Activated CD8-positive, alpha-beta T cell treated with anti-CD3 and anti-CD28 coated beads for 36 hours (primary cell): ENCODE results near the gene GIMAP1. TPM values are rescaled to one million over a fixed set of nuclear protein-coding genes. Genes with fewer than 3 reads are reported as not detected.
A peak's percentile ranks its signal among the peaks of the same experiment; 100 is the strongest.

Experiments used
- ATAC-seq: fragments of 200-7000 bp; cut with Tn5 transposase; one replicate; pipeline ENCODE4 v1.10.0; 2021; ENCODE audit warnings: mild to moderate bottlenecking, moderate library complexity
- CTCF ChIA-PET: fragments of 350-600 bp; sonication (Branson Sonifier 250); formaldehyde crosslinking; loops from one replicate; lab custom pipeline; 2021; ENCODE audit warnings: antibody characterized with exemption; lab: Charles Lee
- POLR2A ChIA-PET: fragments of 350-600 bp; sonication (Branson Sonifier 250); formaldehyde crosslinking; loops from one replicate; lab custom pipeline; 2021; ENCODE audit warnings: antibody characterized with exemption; lab: Charles Lee
- DNase-seq: peaks from one replicate; pipeline ENCODE4 v3.0.0-alpha.2; 2020
- H3K27ac Mint-ChIP-seq: one replicate; pipeline ENCODE4 v1.8.0; 2021; ENCODE audit warnings: mild to moderate bottlenecking, mixed read lengths
- H3K27me3 Mint-ChIP-seq: one replicate; pipeline ENCODE4 v1.8.0; 2021; ENCODE audit warnings: mixed read lengths
- H3K36me3 Mint-ChIP-seq: one replicate; pipeline ENCODE4 v1.8.0; 2021; ENCODE audit warnings: low read depth, mixed read lengths
- H3K4me1 Mint-ChIP-seq: one replicate; pipeline ENCODE4 v1.8.0; 2021; ENCODE audit warnings: low read depth, mixed read lengths
- H3K4me3 Mint-ChIP-seq: one replicate; pipeline ENCODE4 v1.8.0; 2021; ENCODE audit warnings: mild to moderate bottlenecking, moderate library complexity, mixed read lengths
- H3K9me3 Mint-ChIP-seq: one replicate; pipeline ENCODE4 v1.8.0; 2021; ENCODE audit warnings: mixed read lengths
- intact Hi-C: fragments of 100-400 bp; cut with micrococcal nuclease; formaldehyde crosslinking; loops from one replicate; pipeline ENCODE4 v1.10.0; 2022
- total RNA-seq, 2 experiments: library from RNA; stranded (reverse); gene quantifications; one replicate each; pipeline ENCODE4 v1.2.3, GENCODE V29; 2021
- TF ChIP-seq, protein P1 (sequence below): fragments of 200-600 bp; IDR thresholded peaks from one replicate; pipeline ENCODE4 v1.8.0; 2022; ENCODE audit warnings: antibody characterized with exemption, mild to moderate bottlenecking

Gene GIMAP1
- total RNA-seq, 2 experiments from 2014 or later: 8.7 to 9.3 TPM

DNA sequence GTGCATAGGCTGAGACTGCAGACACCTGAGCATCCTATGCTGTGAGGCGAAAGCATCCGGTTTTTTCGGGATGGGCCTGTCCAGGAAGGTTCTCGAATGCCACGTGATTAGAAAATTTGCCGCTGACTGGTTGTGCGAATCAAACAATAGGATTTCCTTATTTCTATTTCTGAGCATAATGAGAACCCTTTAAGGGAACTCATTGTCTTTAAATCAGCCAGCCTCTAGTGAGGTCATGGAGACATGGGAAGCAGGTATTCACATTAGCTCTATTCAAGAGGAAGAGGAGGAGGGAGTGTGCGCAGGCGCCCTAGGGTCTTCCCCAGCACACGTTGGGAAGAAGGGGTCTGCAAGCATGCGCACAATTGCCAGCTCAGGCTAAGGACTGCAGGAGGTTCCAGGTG is 5.6 kb downstream of the GIMAP1 start:
- peak overlapping the region; percentile 78 for H3K27ac Mint-ChIP-seq

DNA sequence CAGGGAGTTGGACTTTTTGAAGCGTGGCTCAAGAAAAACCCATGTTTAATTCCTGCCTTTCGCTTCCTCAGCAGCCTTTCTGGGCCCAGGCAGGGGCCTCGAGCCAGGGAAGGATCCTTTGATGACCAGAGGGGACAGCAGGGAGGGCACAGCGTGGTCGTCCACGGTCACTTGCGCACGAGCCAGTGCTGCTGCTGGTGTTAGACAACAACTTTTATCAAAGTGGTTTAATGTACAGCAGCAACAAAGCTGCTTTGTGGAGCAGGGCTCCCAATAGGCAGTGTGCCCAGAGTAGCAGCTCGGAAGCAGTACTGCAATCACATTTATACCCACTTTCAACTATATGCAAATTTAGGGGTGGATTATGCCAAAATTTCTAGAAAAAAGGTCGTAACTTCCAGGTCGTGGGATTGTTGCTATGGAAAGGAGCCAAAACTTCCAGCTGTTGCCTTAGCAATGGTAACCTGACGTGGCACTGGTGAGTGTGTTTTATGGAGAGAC is 6.1 kb downstream of the GIMAP1 start:
- ChIA-PET POLR2A (interaction anchor here (0.6 to 1.7 kb wide), 6 partner anchors 9 to 57 kb away, joined by 3 to 8 read pairs (median 4); partner anchors contain the start of gene GIMAP5), CTCF (interaction anchor here (0.7 to 2.1 kb wide), 5 partner anchors 10 to 274 kb away, joined by 3 to 9 read pairs (median 4); no protein-coding TSS in a partner anchor)
- H3K4me1 Mint-ChIP-seq: peaks cover 63% of the 10 kb centered on the region
- TF ChIP-seq, protein P1, sequence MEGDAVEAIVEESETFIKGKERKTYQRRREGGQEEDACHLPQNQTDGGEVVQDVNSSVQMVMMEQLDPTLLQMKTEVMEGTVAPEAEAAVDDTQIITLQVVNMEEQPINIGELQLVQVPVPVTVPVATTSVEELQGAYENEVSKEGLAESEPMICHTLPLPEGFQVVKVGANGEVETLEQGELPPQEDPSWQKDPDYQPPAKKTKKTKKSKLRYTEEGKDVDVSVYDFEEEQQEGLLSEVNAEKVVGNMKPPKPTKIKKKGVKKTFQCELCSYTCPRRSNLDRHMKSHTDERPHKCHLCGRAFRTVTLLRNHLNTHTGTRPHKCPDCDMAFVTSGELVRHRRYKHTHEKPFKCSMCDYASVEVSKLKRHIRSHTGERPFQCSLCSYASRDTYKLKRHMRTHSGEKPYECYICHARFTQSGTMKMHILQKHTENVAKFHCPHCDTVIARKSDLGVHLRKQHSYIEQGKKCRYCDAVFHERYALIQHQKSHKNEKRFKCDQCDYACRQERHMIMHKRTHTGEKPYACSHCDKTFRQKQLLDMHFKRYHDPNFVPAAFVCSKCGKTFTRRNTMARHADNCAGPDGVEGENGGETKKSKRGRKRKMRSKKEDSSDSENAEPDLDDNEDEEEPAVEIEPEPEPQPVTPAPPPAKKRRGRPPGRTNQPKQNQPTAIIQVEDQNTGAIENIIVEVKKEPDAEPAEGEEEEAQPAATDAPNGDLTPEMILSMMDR: no peak
- peak overlapping the region; percentile 58 for H3K4me3 Mint-ChIP-seq
- peak overlapping the region; percentile 78 for H3K27ac Mint-ChIP-seq
- ATAC-seq: no peak
- DNase-seq: no peak
- peaks cover 94% of the 10 kb centered on the region for H3K36me3 Mint-ChIP-seq
- peaks cover 18% of the 10 kb centered on the region for H3K9me3 Mint-ChIP-seq
- intact Hi-C loops: no loop called here
- no peaks in the 10 kb centered on the region for H3K27me3 Mint-ChIP-seq

More for the DNA sequence above, 5.6 kb downstream of the GIMAP1 start:
- no peaks in the 10 kb centered on the region for H3K27me3 Mint-ChIP-seq
- H3K9me3 Mint-ChIP-seq: peaks cover 13% of the 10 kb centered on the region
- no peak for ATAC-seq
- DNase-seq: no peak
- intact Hi-C loops: no loop called here
- H3K4me1 Mint-ChIP-seq: peaks cover 62% of the 10 kb centered on the region
- TF ChIP-seq, protein P1: no peak
- ChIA-PET CTCF (interaction anchor here (0.7 to 2.1 kb wide), 4 partner anchors 11 to 273 kb away, joined by 3 to 9 read pairs (median 4); no protein-coding TSS in a partner anchor), POLR2A (interaction anchor here (0.6 to 1.7 kb wide), 6 partner anchors 10 to 56 kb away, joined by 3 to 8 read pairs (median 4); partner anchors contain the start of gene GIMAP5)
- peaks cover 92% of the 10 kb centered on the region for H3K36me3 Mint-ChIP-seq
- H3K4me3 Mint-ChIP-seq: peak overlapping the region; percentile 58

DNA sequence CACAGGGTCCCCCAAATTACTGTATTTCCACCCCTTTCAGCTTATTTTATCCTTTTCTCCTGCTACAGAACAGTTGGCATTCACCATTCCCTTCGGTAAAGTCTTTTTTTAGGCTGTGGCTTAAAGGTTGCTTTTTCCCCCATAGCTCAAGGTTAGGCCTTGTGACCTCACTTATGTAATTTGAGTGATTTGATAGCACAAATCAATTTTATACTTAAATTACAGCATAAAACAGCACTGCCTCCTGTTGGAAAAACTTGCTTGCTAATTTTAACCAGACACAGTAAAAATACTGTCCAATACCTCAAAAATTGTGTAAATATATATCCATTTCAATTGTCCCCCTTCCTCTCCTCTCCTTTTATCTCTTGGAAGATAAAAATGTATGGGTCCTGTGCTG is 7.1 kb downstream of the GIMAP1 start:
- Mint-ChIP-seq H3K4me3 (peak overlapping the region; percentile 58), H3K36me3 (peaks cover 95% of the 10 kb centered on the region), H3K27ac (peak overlapping the region; percentile 78), H3K9me3 (peaks cover 28% of the 10 kb centered on the region), H3K4me1 (peaks cover 65% of the 10 kb centered on the region), H3K27me3 (no peaks in the 10 kb centered on the region)
- CTCF ChIA-PET: interaction anchor here (0.6 to 2.1 kb wide), 7 partner anchors 9 to 274 kb away, joined by 3 to 9 read pairs (median 3); no protein-coding TSS in a partner anchor
- no peak for ATAC-seq
- TF ChIP-seq, protein P1: no peak
- POLR2A ChIA-PET: interaction anchor here (1.5 to 1.7 kb wide), 2 partner anchors 12 to 58 kb away, joined by 3 to 5 read pairs; no protein-coding TSS in a partner anchor
- intact Hi-C loops: no loop called here
- no peak for DNase-seq

DNA sequence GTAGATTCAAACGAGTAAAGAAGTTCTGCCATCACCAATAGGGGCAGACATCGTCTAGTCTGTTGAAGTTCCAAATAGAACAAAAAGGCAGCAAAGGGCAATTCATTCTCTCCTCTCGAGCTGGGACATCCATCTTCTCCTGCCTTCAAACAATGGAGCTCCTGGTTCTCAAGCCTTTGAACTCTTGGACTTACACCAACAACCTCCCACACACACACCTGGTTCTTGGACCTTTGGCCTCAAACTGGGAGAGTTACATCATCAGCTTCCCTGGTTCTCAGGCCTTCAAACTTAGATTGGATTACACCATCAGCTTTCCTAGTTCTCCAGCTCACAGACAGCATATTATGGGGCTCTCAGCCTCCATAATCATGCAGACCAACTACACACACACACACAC is 11.0 kb downstream of the GIMAP1 start:
- Mint-ChIP-seq H3K4me3 (no peak overlapping the region), H3K4me1 (peaks cover 58% of the 10 kb centered on the region), H3K9me3 (peaks cover 35% of the 10 kb centered on the region), H3K27ac (peak overlapping the region; percentile 60), H3K36me3 (peaks cover 65% of the 10 kb centered on the region), H3K27me3 (no peaks in the 10 kb centered on the region)
- intact Hi-C loops: no loop called here
- ChIA-PET CTCF (interaction anchor here (2.0 kb wide), 1 partner anchor 12 kb away, joined by 11 read pairs; the partner anchor contains the start of gene GIMAP1), POLR2A (interaction anchor here (0.6 to 1.4 kb wide), 2 partner anchors 11 to 54 kb away, joined by 3 to 4 read pairs; no protein-coding TSS in a partner anchor)
- no peak for DNase-seq
- TF ChIP-seq, protein P1: no peak
- ATAC-seq: no peak

DNA sequence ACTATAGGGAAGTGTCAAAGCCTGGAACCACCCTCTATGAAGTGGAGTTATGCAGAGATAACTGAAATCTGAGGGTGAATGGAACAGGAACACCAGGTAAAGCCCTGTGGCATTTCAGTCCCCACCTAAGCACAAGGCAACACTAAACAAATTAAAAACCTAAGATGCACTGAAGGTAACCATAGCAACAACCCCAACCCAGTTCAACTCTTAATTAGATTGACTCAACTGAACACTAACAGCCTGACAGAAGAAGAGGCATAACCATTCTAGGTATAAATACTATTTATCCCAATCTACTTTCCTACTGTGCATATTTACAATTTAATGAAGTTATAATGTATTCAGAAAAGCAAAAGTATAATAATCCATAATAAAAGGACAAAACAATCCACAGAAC is 11.6 kb downstream of the GIMAP1 start:
- POLR2A ChIA-PET: interaction anchor here (0.6 kb wide), 1 partner anchor 55 kb away, joined by 3 read pairs; no protein-coding TSS in a partner anchor
- TF ChIP-seq, protein P1: no peak
- CTCF ChIA-PET: interaction anchor here (2.0 to 5.7 kb wide), 2 partner anchors 11 to 13 kb away, joined by 11 to 42 read pairs; partner anchors contain the start of gene GIMAP1
- Mint-ChIP-seq H3K36me3 (peaks cover 59% of the 10 kb centered on the region), H3K9me3 (peaks cover 35% of the 10 kb centered on the region), H3K27me3 (no peaks in the 10 kb centered on the region), H3K27ac (peak overlapping the region; percentile 34), H3K4me3 (no peak overlapping the region), H3K4me1 (peaks cover 60% of the 10 kb centered on the region)
- intact Hi-C loops: no loop called here
- ATAC-seq: no peak
- DNase-seq: no peak
